Upper lobe of right lung (tissue), 1 donor: ENCODE results near the gene MAP2. TPM values are rescaled to one million over a fixed set of nuclear protein-coding genes. Genes with fewer than 3 reads are reported as not detected.

Experiments used
- ATAC-seq: fragments of 200-7000 bp; cut with Tn5 transposase; one replicate; pipeline ENCODE4 v1.9.1; 2020; ENCODE audit warnings: mild to moderate bottlenecking, moderate library complexity
- DNase-seq: peaks from one replicate; pipeline ENCODE4 v3.0.0-alpha.2; 2020
- H3K27ac ChIP-seq: fragments of 200-600 bp; one replicate; pipeline ENCODE4 v1.8.0; 2022
- H3K27me3 ChIP-seq: fragments of 200-600 bp; one replicate; pipeline ENCODE4 v1.8.0; 2022; ENCODE audit warnings: mild to moderate bottlenecking
- H3K36me3 ChIP-seq: fragments of 200-600 bp; one replicate; pipeline ENCODE4 v1.8.0; 2022
- H3K4me1 ChIP-seq: fragments of 200-600 bp; one replicate; pipeline ENCODE4 v1.8.0; 2022
- H3K4me3 ChIP-seq: fragments of 200-600 bp; one replicate; pipeline ENCODE4 v1.8.0; 2022; ENCODE audit warnings: mild to moderate bottlenecking
- H3K9me3 ChIP-seq: fragments of 200-600 bp; one replicate; pipeline ENCODE4 v1.8.0; 2022
- CTCF ChIP-seq: fragments of 200-600 bp; IDR thresholded peaks from one replicate; pipeline ENCODE4 v1.8.0; 2022; ENCODE audit warnings: antibody characterized with exemption
- intact Hi-C: fragments of 100-400 bp; cut with DNase I; formaldehyde crosslinking; loops from one replicate; pipeline ENCODE4 v1.11.0; 2022
- total RNA-seq: library from RNA; stranded (reverse); fragmentation: NEBNext Ultra II Directional; extraction: Animal tissue kit (Norgen Biotek cat#: 25700); gene quantifications from one replicate; pipeline ENCODE4 v1.2.1, GENCODE V29; 2021
- donor health status: DM: no; HTN: yes; CAD: no; lungs with severe emphysema.

MAP2 gene
- total RNA-seq, 1 donor from 2014 or later = 44.0 TPM

GRCh38 chr2:209680596-209680995, 256.7 kb downstream of the MAP2 start:
- intact Hi-C loops = no loop called here
- Histone ChIP-seq H3K27ac (no peak overlapping the region), H3K4me3 (no peak overlapping the region), H3K36me3 (no peaks in the 10 kb centered on the region), H3K9me3 (no peaks in the 10 kb centered on the region), H3K27me3 (no peaks in the 10 kb centered on the region), H3K4me1 (no peaks in the 10 kb centered on the region)
- DNase-seq = no peak
- TF ChIP-seq CTCF = no peak
- no peak for ATAC-seq

GRCh38 chr2:209681201-209681735, 257.4 kb downstream of the MAP2 start:
- intact Hi-C loops = no loop called here
- DNase-seq (no peak), ATAC-seq (no peak)
- H3K27me3 ChIP-seq = no peaks in the 10 kb centered on the region
- H3K36me3 ChIP-seq = no peaks in the 10 kb centered on the region
- no peaks in the 10 kb centered on the region for H3K4me1 ChIP-seq
- H3K4me3 ChIP-seq = no peak overlapping the region
- no peak for TF ChIP-seq CTCF
- no peaks in the 10 kb centered on the region for H3K9me3 ChIP-seq
- no peak overlapping the region for H3K27ac ChIP-seq

- Histone ChIP-seq H3K4me3 (no peak overlapping the region), H3K27ac (no peak overlapping the region), H3K4me1 (no peaks in the 10 kb centered on the region), H3K36me3 (no peaks in the 10 kb centered on the region), H3K27me3 (no peaks in the 10 kb centered on the region), H3K9me3 (no peaks in the 10 kb centered on the region)
- DNase-seq (no peak), ATAC-seq (no peak)
- intact Hi-C loops = no loop called here
- TF ChIP-seq CTCF = no peak
Observed at GRCh38 chr2:209682646-209683045, 258.8 kb downstream of the MAP2 start.

- Histone ChIP-seq H3K27me3 (no peaks in the 10 kb centered on the region), H3K36me3 (no peaks in the 10 kb centered on the region), H3K9me3 (no peaks in the 10 kb centered on the region), H3K4me3 (no peak overlapping the region), H3K4me1 (no peaks in the 10 kb centered on the region), H3K27ac (no peak overlapping the region)
- ATAC-seq (no peak), DNase-seq (no peak)
- no peak for TF ChIP-seq CTCF
- intact Hi-C loops = no loop called here
Observed at GRCh38 chr2:209685340-209685739, 261.5 kb downstream of the MAP2 start.

GRCh38 chr2:209685963-209686362, 262.1 kb downstream of the MAP2 start:
- Histone ChIP-seq H3K4me3 (no peak overlapping the region), H3K4me1 (no peaks in the 10 kb centered on the region), H3K27me3 (no peaks in the 10 kb centered on the region), H3K9me3 (no peaks in the 10 kb centered on the region), H3K36me3 (no peaks in the 10 kb centered on the region), H3K27ac (no peak overlapping the region)
- no peak for ATAC-seq
- DNase-seq = no peak
- TF ChIP-seq CTCF = no peak
- intact Hi-C loops = no loop called here

- H3K36me3 ChIP-seq = no peaks in the 10 kb centered on the region
- intact Hi-C loops = no loop called here
Observed at GRCh38 chr2:209686448-209686847, 262.6 kb downstream of the MAP2 start.

More at GRCh38 chr2:209686448-209686847, 262.6 kb downstream of the MAP2 start:
- DNase-seq (no peak), ATAC-seq (no peak)
- H3K27ac ChIP-seq = no peak overlapping the region
- no peaks in the 10 kb centered on the region for H3K4me1 ChIP-seq
- TF ChIP-seq CTCF = no peak
- no peaks in the 10 kb centered on the region for H3K27me3 ChIP-seq
- H3K9me3 ChIP-seq = no peaks in the 10 kb centered on the region
- H3K4me3 ChIP-seq = no peak overlapping the region
